C4-2B (cell line): ENCODE results near the gene ACP6.

Source experiments
- CTCF ChIP-seq: fragments of 450-650 bp; conservative IDR thresholded peaks from 2 replicates; pipeline ENCODE4 v1.5.1; 2017; ENCODE audit warnings: mild to moderate bottlenecking
- ZFX ChIP-seq: fragments of 450-650 bp; IDR thresholded peaks from 2 replicates; pipeline ENCODE4 v1.6.1; 2017

- TF ChIP-seq CTCF = no peak
- TF ChIP-seq ZFX = no peak
Measured at GRCh38 chr1:147712605-147713004, 42.3 kb upstream of the ACP6 start.
